ENCODE results near the gene HOXA10.

The HOXA10 gene

DNA sequence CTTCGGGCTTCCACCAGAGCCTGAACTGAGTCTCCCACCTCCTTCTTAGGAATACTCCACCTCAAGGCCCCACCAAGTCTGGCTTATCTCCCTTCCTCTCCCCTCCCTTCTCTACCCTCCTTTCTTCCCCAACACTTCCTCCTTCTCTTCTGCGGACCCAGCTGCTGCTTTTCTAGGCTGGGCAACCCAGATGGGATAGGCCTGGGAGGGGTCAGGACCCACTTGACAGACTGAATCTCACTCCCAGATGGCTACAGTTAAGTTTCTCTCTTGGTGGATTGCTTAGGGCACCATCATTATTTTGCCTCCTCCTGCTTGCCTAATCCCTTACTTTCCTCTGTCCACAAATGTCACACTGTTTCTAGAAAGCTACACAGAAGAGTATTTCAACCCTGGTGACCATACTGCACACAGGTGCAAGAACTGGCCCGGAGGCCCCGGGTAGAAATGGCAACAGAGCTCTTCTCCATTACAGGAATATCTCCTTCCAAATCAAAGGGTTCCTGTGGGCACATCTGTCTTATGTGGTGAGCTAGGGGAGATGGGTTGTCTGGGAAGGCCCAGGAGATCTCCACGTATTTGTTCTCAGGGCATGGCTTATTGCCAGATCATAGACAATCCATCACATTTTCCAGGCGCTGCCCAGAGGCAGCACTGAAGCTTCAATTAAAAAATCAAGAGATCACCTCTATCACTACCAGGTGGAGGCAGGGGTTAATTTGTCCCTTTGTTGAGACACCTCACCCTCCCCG, 16.1 kb upstream of the HOXA10 start:
- no peak for DNase-seq

DNA sequence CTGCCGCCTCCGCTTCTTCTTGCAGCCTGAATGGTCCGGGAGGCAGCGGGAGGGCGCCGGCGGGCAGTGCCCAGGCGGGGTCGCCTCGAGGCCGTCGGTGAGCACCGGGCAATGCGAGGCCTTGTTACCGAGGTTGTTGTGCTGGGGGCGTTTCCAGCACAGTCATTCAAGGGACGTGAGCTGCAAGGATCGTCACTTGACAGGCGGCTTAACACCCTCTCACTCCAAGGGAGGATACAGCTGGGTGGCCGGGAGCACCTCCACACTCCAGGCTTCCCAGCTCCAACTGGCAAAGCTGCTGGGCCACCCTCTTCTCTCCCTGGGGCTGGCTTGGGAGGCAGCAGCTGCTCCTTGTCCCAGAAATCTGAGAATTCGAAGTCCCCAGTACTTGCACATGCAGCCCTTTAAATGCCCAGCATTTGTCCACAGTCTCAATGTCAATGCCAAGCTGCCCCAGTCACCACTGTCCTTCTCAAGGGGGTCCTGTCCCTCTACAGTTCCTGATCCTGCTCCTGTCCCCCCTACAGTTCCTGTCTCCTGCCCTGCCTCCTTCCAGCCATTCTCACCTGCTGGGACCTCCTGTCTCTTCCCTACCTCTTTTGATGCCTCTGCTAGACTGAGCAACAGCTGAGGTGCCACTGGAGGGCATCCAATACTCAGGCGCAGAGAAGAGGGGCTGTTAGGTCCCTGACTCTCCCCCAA, 15.3 kb upstream of the HOXA10 start:
- no peak for DNase-seq

DNA sequence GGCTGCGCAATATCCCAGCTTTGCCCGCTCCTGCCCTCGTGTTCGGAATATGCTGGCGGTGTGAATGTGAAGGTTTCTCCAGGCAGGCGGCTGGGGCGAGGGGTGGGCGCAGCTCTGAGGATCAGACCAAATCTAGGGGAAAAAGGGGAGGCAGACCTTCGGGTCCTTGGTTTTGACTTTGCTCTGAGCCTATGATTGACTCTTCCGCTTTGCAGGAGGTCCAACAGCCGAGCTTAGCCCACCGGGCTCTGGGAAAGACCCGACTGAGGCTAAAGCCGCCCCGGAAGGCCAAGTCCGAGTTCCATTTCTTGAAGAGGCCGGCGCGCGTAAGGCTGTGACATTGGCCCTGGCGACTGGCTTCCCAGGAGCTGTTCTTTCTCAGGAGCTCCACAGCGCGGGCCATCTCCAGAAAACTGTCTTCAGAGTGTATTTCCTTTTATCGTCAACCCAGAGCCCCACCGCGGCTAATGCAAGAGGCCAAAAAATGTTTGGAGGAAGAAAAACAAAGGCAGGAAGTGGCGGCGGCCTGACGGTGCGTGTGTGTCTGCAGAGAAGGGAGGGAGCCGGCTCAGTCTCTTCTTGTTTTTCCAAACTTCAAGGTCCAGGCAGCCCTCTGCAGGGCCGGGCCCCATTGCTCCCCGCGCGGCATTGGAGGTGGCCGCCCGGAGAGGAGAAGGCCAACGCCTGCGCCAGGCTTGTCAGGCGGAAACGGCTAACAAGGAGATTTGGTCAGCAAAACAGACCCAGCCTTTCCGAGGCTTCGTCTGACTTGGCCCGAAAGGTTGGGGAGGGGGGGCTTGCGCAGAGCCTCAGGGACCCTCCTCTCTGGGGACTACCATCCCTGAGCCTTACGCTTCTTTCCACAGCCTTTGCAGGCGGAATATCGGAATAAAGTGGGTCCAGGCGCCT, 14.5 kb upstream of the HOXA10 start:
- DNase-seq = no peak

DNA sequence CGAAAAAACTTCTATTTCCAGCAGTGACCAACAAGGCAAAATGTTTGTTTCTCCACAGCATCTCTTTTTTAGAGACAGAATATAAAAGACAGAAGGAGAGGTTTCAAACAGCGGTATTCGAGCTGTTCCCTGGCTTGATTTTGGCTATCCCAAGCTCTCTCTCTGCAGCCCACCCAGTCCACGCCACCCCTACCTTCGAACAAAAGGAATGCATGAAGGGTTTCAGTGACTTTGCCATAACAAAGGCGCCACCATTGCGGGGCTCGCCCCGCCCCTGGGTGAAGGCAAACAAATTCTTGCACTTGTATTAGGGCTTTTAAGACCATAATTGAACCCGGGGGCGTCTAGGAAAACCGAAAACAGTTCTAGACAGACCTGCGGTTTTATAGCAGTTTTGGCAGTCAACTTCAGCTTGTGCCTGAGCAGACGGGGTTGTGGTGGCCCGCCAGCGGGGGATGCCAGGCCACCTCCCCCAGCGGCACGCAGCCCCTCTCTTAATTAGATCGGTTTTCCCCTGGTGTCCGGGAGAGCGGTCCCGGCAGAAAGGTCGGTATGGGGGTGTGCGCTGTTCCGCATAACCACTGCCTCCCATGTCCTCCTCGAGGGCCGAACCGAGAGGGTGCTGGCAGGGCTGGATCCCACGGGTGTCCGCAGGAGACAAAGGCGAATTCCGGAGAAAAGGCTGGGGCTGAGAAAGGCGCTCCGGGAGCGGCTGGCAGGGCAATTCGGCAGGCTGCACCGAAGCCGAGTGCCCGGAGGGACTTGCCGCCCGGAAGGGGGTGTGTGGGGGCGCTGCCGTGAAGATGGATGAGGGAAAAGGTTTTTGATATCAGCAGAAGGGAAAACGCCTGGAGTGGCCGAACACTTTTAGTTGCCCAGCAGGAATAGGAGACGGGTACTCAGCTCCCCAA, 13.6 kb upstream of the HOXA10 start:
- no peak for DNase-seq

DNA sequence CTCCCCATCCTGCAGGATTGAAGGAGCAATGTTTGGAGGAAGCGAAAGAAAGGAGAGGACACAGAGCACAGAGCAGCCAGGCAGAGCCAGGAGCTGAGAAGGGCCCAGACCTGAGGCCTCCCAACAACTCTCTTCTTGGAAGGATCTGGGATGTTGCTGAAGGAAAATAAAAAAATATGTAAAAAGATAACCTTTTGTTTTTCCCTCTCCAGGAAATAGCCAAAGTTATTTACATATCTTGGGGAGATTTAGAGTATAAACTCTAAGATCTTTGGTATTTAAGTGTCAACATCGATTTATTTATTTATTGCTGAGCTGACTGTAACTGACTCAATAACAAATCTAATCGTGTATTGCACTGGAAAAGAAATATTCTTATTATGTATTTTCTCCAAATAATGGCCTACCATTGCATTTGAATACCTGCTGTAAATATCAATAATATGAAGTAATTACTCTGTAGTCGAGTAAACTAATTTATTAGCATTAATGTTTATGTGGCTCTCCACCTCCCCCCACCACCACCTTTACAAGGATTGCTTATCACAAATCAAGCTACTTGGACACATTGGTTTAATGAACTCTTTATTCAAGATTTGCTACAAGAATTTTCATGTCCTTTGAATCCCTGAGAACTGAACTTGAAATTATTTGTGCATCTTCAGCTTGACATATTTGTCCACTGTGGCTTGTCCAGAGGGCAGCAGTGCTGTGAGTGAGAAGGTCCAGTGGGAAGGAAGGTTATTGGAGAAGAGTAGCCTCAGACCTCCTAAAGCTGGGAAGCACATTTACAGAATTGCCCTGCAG, 12.8 kb upstream of the HOXA10 start:
- no peak for DNase-seq

DNA sequence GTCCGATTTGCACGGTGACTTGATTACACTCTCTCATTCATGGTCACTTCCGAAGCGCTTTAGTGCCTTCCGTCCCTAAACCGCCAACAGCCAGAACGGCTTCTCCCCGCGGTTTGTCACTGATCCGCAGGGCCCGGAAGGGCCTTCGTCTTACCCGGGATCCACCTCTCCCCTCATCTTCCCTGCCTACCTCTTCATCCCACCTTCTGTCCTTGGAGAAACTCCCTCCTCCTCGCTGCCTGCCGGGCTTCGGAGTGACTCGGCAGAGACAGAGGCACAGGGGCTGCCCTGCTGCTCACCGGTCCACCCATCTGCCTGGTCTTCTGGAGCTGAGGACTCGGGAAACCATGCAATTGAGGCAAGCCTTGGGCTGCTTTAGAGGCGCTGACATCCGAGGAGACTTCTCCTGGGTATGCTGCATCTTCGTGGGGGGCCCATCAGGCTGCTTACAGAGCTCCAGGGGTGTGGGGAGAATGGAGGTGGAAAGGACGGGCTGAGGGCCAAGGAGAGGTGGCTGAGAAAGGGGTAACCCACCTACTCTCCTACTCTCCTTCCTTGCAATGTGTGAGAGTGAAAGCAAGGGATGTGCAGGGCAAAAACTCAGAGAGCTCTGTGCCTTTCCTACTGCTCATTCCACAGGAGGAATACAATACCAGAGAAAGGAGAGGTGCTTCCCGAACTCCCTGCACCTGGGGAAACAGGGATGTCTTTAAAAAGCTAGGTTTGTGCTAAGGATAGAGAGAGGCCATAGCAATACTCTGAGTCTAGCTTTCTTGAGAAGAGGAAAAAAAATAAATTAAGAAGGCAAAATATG, 11.9 kb upstream of the HOXA10 start:
- DNase-seq = no peak

DNA sequence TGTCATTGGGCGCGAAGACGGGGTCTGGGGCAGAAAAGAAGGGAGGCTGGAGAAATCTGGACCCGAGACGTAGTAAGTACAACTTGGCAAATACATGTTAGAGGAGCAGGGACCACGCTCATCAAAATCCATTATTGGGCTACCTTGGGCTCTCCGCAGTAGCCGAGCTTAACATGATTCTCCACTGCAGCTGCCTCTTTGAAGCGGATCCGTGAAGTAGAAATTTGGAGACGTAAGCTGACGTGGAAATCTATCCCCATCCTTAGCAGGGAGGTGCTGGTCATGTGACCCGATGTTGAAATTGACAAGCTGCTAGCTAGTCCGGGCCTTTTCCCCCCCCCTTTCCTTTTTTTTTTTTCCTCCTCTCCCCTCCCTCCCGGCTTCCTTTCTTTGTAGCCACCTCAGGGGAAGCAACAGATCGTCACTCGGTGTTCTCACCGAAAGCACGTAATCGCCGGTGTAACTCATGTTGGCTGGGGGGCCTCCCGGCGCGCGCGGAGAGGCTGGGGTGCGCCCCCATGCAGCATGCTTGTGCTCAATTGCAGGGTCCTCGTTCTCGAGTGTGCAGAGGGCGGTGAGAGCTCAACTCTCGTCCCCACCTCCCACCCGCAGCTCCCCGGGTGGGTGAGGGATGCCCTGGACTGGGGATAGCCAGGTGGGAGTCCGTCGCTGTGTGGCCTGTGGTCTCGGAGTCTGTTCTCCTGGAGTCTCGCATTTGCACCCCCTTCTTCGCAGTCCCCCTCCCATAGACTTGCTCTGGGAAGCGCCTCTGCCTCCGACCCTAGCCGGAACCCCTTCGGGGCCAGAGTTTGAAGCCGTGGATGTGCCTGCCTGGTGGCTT, 11.1 kb upstream of the HOXA10 start, which contains the start of gene HOXA11:
Gene HOXA11, minus strand, starts transcription at position 220 of the 841 bp plus-strand sequence. Its CDS starts 88 bp downstream, at position 132.
- no peak for DNase-seq

DNA sequence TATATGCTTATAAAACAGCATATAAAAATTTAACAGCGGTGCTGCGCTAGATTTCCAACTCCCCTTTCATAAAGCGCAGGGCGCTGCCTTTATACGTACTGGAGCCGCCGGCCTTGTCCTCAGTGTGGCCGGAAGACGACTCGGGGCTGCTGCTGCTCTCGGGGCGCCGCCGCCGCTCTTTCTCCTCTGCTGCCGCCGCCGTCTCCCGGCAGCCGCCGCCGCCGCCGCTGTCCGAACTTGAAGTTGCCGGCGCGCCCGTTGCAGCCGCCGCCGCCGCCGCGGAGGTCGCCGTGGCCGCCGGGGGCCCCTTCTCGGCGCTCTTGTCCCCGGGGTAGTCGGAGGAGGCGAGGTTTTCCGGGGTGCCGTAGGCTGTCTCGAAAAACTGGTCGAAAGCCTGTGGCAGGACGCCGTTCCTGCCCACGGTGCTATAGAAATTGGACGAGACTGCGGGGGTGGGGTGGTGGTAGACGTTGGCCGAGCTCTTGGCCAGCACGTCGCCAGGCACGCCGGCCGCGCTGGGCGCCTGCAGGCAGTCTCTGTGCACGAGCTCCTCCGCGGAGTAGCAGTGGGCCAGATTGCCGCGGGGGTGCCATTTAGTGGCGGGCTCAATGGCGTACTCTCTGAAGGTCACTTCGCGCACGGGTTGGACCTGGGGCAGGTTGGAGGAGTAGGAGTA, 10.4 kb upstream of the HOXA10 start:
- DNase-seq = no peak

DNA sequence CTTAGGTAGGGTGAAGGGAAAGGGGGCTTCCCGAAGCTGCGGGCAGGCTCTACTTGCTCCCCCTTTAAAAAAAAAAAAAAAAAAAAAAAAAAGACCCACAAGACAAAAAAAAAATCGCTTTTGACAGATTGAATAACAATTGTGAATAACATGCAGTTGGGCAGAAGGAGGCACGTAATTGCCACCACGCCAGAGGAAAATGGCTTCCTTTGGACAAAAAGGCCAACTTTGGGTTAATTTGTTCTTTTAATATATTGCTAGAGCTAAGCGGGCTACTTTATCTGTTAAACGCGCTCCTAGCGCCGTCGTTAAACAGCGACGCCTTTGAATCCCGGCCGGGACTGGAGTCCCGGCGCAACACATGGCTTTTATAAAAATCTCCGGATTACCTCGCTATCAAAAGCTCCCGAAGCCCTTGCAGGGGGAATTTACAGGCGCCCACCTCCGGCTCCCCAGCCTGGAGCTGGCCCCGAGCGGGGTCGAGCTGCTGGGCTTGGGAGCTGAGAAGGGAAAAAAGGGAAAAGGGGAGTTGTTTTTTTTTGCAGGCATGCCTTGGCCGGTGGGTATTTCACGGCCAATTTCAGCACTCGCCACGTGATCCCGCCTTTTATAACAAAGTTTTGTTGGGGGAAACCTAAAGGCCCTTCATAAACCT, 9.7 kb upstream of the HOXA10 start:
- DNase-seq = no peak

DNA sequence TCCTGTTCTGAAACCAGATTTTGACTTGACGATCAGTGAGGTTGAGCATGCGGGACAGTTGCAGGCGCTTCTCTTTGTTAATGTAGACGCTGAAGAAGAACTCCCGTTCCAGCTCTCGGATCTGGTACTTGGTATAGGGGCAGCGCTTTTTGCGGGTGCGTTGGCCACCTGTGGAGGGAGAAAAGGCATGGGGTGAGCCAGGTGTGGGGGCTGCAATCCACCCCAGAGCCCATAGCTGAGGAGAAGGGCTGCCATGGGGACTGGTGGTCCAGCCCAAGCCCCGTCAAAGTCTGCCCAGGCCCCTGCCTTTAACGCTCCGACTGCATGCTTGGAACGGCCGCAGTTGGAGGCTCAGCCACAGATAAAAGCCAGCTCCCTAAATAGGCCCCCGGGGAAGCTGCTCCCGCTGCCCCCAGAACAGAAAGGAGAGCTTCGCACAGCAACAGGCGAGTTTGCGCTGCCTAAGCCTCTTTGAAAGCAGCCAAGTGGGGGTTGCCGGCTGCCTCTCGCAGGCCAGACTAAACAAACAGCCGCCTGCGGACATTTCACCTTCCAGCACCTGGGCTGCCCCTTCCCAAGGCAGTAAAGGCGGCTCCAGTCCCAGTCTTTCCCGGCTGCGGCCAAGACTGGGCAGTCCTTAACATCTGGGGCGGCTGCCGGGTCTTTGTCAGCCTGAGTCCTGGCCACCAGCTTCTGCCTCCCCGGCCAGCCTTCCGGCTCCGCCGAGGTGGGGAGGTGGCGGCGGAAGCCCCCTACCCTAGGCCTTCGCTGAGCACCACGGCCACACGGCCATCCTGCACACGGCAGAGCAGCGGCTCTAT, 9.0 kb upstream of the HOXA10 start:
- no peak for DNase-seq

DNA sequence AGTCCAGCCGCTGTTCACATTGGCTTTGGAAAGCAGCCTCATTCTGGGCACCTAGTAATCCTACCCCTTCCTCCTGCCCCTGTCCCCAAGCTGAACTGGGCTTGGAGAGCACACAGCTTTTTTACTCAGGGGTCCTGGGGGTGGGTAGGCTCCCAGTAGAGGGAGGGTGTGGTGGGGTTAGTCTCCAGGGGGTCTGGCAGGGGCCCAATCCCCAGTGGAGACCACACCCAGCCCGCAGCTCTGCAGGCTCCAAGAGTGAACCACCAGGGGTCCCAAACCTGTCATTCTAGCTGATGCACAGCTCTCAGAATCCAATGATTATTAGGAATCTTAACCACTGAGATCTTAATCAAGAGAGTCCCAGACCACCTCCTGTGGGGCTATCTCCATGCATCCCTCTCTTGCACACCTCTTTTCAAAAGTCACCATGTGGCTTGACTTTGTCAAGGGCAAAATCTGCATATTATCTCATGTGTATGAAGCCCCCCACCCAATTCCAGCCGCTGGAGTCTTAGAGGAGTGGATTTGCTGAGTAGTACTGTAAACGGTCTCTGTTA, 8.2 kb upstream of the HOXA10 start:
- no peak for DNase-seq

DNA sequence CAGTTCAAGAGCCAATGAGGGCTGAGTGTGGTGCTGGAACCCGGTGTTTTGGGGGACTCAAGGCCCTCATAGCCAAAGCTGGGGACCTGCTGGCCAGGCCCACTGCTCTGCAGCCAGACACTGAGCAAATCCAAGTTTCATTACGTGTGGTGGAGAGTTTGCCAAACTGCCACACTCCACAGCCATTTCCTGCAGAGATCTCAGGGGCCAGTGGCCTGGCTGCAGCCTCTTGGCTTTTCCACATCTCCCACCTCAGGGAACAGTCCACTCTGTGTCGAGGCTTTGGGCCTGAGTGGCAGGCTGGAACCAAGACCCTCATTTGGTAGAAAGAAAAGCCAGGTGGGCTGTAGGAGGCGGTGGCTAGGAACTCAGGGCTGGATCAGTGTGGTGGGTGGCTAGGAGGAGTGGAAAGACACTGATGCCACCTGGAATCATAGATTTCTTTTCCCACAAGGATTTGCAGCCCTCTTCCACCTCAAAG, 7.7 kb upstream of the HOXA10 start:
- DNase-seq = no peak

DNA sequence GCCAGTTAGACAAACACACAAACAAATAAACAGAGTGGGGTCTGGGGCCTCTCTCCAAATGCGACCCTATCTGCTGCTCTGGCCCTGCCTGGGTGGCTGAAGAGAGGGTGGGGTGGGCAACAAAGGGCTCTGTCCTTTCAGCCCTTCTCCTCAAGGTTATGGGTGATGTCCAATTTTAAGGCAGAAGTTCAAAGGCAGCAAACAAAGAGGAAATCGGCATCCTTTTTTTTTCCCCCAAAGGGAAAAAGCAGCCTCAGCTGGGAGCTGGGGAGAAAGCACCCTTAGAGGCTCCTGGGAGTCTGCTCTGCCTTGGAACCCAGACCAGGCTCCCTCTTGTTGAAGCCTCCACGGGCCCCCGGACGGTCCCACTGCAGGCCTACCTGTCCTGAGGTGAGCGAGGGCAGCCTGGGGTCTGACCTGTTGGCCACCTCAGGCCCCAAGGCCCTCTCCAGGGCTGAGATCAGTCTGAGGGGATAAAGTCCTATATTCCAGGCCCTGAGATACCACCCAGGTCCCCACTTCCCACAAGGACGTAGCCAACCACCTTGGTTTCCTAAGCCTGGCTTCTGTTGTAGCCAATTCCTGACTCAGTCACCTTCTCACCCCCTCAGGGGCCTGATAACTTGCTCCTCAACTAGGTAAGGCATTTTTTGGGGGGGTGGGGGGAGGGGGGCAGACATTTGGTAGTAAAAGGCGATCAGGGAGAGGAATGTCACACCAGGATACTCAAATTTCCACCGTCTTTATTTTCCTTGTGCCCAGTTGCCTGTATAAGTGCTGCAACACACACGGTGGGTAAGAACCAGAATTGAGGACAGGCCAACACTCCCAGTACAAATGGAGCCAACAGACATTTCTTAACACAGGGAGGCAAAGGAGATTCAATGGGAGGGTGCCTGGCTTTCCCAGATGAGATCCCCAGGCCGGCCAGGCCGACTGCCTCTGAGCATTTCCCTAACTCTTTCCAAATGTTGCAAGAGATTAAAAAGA, 6.6 kb upstream of the HOXA10 start:
- DNase-seq = no peak

DNA sequence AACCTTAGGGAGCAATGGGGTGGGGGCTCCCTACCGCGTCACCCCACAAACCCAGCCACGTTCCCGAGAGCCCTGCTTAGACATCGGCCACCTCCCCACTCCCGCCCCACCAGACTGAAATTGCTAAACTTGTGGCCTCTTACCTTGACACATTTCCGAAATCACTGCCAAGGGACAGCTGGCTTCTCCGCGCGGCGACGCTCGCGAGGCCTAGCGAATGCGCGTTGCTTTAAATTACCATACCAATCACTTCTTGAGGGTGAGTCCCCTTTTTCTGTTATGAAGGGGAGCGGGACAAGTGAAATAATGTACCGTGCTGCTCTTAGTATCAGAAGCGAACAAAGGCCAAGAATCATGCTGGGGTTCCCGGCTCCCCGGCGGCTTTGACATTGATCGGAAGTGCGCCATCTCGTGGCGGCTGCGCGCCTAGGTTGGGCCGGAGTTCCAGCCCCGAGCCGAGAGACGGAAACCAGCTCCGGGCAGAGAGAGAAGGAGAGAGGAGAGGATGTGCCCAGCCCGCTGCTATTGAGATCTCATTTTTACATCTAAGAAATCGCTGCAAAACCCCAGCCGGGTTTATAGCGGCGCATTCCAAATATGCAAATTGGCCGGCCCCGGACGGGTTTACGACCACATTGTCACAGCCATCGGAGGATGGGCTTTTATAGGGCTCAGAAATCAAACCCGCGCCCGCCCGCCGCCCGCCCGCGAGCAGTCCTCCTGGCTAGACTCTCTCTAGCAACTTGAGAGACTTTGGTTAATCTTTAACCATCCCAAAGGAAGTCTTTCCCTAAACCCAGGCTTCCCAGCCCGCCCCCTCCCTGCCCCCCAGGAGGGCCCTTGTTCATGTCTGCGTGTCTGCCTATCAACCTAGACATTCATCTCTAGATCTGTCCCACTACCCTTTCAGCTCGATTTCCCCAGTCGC, 5.6 kb upstream of the HOXA10 start:
- DNase-seq = peak; percentile 46

All from effector CD8-positive, alpha-beta T cell (primary cell).